ENCODE data around the gene MATN1.

Gene MATN1

GRCh38 chr1:30727824-30728223 is 4.4 kb upstream of the MATN1 start:
- TF ChIP-seq CTCF (conservative IDR thresholded peaks at IDR 0.05; ENCODE audit: control insufficient read depth, insufficient read depth, low read depth, low read length), result no peak
- peak; percentile 34 for DNase-seq (ENCODE audit: low read depth)
- no peak overlapping the region for H3K4me3 ChIP-seq (ENCODE audit: control insufficient read depth, low read depth, low read length)

GRCh38 chr1:30726773-30727684 is 3.6 kb upstream of the MATN1 start:
- no peak for DNase-seq (ENCODE audit: low read depth)
- H3K4me3 ChIP-seq (ENCODE audit: control insufficient read depth, low read depth, low read length), result no peak overlapping the region
- no peak for TF ChIP-seq CTCF (conservative IDR thresholded peaks at IDR 0.05; ENCODE audit: control insufficient read depth, insufficient read depth, low read depth, low read length)

- DNase-seq (ENCODE audit: low read depth), result no peak
- no peak overlapping the region for H3K4me3 ChIP-seq (ENCODE audit: control insufficient read depth, low read depth, low read length)
- no peak for TF ChIP-seq CTCF (conservative IDR thresholded peaks at IDR 0.05; ENCODE audit: control insufficient read depth, insufficient read depth, low read depth, low read length)
These were observed 2.9 kb upstream of the MATN1 start for GRCh38 chr1:30726236-30726635.

GRCh38 chr1:30725450-30726095 is 2.2 kb upstream of the MATN1 start:
- no peak overlapping the region for H3K4me3 ChIP-seq (ENCODE audit: control insufficient read depth, low read depth, low read length)
- DNase-seq (ENCODE audit: low read depth), result no peak
- TF ChIP-seq CTCF (conservative IDR thresholded peaks at IDR 0.05; ENCODE audit: control insufficient read depth, insufficient read depth, low read depth, low read length), result no peak

- DNase-seq (ENCODE audit: low read depth), result no peak
- no peak for TF ChIP-seq CTCF (conservative IDR thresholded peaks at IDR 0.05; ENCODE audit: control insufficient read depth, insufficient read depth, low read depth, low read length)
- H3K4me3 ChIP-seq (ENCODE audit: control insufficient read depth, low read depth, low read length), result no peak overlapping the region
These were observed 1.5 kb upstream of the MATN1 start for GRCh38 chr1:30724655-30725421.

- no peak for DNase-seq (ENCODE audit: low read depth)
- TF ChIP-seq CTCF (conservative IDR thresholded peaks at IDR 0.05; ENCODE audit: control insufficient read depth, insufficient read depth, low read depth, low read length), result peak; percentile 18
- no peak overlapping the region for H3K4me3 ChIP-seq (ENCODE audit: control insufficient read depth, low read depth, low read length)
These were observed 790 bp upstream of the MATN1 start for GRCh38 chr1:30724175-30724574.

All from fibroblast of mammary gland (primary cell).